Fibroblast of upper back skin (primary cell): Measurements from ENCODE around the gene C10orf90.

ENCODE experiments used
- DNase-seq: peaks from one replicate; pipeline ENCODE4 v3.0.0-alpha.2; 2013

Gene C10orf90

DNA sequence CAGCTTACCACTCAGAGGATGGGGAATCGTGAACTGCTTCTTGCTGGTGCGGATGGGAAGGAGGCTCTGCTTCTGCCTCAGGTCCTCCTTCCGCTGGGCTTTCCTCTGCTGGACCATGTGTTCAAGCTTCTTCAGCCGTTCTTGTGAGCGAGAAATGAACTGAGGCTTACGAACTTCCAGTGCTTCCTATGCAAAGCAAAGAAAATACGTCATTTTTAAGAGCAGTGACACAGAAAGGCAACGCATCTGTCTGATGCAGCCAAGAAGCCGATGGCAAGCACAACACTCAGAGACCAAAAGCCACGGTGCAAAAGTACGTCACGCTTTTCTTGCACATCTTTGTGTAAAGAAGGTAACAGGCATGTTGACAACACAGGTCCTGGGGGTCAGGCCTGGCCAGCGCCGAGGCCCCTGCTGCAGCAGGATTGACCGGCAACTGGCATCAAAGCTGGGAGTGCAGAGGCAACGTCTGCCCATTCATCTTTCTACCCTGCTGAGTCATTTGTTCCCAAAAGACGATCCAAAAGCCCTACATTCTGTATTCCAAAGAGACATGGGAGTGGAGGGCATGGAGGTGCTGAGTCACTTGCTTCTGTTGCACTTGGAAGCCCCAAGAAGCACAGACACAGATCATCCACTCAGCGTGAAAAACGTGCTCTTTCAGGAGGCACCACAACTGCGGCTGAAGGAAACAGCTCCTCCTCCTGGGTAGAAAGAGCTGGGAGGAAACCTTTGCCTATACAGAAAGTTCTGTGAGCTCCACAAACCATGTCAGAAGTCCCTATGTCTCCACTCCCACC lies 211.3 kb downstream of the C10orf90 start:
- peak; percentile 81 for DNase-seq

DNA sequence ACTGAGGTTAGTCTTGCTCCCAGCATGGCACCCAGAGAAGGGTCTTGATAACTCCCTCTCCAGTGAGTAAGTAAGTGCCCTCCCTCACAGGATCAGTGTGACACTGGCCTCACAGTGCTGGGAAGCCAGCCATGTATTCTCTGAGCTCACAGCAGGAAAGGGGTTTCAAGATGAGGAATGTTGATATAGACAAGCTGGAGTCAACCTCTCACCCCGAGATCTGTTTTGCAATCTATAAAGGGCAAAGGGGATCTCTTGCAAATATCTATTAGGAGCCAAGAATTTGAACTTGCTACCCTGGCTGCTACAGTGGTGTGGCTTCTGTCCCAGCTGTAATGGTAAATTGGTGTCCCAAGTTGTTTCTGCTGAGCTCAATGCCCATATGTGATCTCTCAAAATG lies 212.0 kb downstream of the C10orf90 start:
- DNase-seq: peak; percentile 65

DNA sequence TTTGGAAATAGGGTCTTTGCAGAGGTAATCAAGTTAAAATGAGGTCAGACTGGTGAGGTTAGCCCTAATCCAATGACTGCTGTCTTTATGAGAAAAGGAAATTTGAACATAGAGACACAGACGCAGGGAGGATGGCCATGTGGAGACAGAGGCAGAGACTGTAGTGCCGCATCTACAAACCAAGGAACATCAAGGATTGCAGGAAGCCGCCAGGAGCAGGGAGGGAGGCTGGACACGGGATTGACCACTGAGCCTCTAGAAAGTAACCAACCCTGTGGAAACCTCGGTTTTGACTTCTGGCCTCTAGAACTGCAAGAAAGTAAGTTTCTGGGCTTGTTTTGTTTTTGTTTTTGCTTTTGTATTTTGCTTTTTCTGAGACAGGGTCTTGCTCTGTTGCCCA lies 213.9 kb downstream of the C10orf90 start:
- DNase-seq: no peak

DNA sequence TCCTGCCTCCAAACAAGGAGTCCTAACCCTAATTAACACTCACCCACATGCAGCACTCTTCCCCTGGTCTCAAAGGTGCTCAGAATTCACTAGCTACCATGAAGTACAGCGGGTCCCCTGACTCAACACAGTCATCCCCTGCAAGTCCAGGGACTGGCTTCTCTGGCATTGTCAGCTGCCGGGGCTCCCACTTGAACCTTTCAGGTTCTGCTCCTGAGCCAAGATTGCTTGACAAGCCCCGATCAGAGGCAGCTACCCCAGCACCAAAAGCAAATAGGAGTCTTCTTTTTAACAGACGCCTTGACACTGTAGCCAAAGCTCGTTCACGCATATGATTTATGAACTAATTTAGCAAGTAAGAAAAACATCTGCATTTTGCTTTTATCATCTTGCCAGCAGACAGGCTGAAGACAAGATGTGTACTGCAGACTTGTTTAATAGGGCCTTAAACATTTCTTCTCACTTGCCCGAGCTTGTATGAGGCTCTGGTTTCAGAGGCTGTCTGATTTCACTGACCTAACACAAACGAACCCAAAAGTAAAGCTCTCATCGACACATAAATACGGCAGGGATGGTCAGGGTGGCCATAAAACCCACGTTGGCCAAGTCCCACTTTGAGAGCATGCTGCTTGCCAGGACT lies 214.6 kb downstream of the C10orf90 start:
- DNase-seq: no peak

DNA sequence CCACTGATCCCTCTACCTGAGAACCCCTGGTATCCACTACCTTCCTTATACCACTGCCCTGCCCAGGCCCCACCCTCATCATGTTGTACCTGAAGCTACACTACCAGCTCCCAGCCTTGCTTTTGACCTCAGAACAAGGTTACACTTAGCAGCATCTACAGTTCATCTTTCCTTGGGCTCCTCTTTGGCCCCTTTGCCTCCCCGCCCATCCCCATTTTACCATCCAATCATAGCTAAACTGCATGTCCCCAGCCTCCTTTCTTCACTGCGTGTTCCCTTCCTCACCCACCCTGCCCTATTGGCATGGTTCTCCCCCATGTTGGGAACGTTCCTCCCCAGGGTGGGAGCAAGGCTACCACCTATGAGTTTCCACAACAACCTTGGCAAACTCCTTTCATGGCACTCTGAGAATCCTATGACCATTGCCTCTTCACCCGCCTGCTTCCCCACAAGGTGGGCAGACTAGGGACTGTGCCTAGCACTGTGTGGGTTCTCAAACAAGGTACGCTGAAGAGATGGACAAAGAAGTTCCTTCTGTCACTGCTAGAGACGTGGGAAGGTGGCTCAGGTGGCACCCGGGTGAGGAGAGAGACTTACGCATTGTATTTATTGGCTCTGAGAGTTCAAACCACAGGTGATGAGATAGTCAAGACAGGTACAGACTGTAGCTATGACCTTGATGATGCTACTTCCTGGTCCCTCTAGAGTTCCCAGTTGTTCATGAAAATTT lies 215.3 kb downstream of the C10orf90 start:
- DNase-seq: no peak

DNA sequence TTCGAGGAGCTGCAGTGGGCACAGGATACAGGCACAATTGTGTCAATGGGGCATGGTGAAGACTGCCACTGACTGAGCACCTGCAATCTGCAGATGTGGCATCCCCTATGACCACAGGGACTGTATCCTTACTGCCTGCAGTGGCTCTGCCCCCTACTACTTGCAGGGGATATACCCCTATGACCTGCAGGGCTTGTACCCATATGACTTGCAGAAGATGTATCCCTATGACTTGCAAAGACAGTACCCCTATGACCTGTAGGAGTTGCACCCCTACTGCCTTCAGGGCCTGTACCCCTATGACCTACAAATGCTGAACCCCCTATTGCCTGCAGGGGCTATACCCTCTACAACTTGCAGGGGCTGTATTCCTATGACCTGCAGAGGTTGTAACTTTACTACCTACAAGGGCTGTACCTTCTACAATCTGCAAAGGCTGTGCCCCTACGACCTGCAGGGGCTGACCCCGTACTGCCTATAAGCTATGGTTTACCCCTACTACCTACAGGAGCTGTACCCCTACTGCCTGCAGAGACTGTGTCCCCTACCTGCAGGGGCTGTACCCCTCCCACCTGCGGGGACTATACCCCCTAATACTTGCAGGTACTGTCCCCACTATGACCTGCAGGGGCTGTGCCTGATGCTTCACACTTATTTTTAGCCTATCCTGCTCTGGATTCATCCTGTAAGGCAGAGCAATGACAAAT lies 216.3 kb downstream of the C10orf90 start:
- no peak for DNase-seq

DNA sequence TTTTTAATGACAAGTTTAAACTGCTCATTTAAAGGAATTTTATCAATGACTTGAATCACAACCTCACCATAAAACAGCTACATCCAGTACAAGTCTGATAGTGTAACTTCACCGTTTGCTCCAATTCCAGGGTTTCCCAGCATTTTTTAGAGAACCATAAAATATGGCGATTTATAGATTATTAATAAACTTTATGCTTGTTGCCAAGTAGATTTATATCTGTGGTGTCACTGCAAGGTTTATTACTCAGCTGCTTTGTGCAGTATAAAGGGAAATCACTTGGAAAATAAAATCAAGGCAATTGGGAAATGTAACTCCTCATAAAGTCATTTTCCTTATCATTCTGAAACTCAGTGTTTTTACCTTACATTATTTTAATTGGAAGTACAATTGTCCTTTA lies 218.2 kb downstream of the C10orf90 start:
- DNase-seq: no peak

DNA sequence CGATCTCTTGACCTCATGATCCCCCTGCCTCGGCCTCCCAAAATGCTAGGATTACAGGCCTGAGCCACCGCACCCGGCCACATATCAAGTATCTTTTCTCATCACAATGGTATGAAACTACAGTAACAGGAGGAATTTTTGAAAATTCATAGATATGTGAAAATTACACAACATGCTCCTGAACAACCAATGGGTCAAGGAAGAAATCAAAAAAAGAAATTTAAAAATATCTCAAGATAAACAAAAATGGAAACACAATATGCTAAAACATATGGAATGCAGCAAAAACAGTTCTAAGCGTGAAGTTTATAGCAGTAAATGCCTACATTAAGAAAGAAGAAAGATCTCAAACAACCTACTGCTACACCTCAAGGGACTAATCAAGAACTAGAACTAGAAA lies 222.4 kb downstream of the C10orf90 start:
- DNase-seq: no peak

DNA sequence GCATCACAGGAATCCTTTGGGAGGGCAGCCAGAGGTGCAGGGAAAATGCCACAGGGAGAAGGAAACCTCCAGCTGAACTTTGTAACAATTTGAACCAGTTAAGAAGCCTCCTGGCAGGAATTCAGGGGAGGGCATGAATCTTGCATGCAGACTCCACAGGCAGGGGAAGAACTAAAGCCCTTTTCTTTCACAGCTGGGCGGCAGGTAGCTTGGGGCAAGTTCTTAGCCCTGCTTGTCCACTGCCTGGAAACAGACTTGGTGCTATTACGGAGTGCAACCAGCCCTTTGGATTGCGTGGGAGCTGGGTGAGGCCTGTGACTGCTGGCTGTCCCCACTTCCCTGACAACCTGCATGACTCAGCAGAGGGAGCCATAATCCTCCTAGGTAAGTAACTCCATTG lies 230.6 kb downstream of the C10orf90 start:
- no peak for DNase-seq

DNA sequence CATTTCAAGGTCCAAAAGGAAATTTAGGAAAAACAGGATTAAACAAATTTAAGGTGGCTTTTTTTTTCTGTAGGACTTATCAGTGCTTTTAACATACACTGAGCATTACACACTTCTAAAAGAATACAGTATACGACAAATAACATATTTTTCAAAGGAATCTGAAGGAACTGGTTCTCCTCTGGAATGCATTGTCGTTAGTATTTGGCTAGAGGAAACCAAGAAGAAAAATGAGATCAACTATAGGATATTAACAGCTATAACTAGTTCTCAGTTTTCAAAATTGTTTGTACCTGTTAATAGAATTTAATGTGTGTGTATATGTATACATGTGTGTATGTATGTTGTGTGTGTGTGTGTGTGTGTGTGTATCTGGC lies 232.1 kb downstream of the C10orf90 start:
- DNase-seq: no peak

DNA sequence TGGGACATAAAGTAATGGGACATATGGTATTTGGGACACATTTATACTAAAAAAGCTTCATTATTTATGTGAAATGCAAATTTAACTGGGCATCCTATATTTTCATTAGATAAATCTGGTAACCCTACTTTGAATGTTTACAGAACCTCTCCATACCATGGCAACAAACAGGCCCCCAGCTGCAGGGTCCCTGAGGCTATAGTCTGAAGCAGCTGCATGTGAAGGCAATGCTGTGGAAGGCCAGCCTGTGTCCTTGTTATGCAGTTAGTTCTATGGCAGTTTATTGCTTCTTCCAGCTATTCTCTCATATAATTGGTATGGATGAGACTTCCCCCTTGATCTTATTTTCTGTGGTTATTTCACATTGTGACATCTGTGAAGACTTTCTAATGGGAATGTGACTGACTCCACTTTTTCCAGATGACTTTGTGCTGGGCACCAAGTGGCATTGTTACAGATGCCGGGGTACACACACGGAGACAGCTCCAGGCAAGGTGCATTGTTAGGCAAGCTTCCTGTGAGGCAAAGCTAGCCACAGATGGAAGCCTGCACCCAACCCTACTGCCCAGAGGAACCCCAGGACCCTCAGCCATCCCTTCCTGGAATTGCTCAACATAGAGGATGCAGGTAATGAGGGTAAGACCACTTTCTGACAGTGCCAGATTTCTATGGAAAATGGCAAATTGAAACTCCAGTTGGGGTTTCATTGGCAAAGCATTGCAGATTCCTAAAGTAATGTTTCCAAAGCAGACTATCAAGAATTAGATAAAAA lies 232.7 kb downstream of the C10orf90 start:
- no peak for DNase-seq

DNA sequence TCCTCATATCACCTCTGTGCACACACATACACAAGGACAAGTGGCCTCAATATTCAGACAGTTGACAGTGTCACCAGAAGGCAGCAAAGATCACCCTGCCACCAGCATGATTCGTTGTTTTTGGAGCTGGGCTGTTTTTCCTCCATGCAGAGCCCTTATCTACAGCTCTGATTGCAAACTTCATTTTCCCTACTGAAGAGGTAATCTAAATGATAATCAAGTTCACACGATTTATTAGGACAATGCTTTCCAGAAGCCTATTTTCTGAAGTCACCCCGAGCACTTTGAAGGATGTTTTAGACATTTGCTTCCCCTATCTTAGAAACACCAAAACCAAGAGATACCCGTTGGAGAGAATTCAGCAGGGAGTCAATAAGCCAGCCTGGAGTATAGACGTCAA lies 236.3 kb downstream of the C10orf90 start:
- DNase-seq: no peak

DNA sequence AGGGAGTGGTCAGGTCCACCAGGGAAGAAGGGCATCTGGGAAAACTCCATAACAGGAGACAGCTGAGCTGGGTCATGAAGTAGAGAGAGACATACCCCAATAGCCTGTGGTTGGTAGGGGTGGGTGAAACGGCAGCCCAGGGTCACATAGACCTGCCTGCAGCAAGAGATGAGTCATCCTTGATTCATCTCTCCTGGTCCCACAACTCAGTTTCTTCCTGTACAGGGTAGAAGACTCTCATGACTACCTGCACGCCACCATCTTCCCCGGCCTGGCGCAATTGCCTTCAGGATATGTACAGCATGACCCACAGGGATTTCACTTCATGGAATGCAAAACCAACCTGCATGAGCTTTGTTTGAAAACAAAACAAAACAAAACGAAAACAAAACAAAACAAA lies 237.1 kb downstream of the C10orf90 start:
- DNase-seq: peak; percentile 16

DNA sequence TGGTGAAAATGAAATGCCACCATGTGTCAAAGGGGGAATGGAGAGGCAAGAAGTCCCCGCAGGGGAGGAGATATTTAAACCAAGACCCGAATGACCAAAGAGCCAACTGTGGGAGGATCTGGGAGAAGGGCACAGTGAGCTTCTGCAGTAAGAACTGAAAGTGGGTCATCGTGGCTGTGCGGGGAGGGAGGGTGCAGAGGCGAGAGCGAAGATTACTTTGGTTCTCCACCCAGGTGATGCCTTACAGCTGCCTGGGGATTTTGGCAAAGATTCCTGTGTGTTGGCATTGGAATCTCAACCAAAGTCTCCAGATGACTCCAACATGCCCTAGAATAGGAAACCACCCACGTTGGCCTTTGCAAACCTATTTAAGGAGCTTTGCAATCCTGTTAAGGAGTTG lies 238.0 kb downstream of the C10orf90 start:
- no peak for DNase-seq

DNA sequence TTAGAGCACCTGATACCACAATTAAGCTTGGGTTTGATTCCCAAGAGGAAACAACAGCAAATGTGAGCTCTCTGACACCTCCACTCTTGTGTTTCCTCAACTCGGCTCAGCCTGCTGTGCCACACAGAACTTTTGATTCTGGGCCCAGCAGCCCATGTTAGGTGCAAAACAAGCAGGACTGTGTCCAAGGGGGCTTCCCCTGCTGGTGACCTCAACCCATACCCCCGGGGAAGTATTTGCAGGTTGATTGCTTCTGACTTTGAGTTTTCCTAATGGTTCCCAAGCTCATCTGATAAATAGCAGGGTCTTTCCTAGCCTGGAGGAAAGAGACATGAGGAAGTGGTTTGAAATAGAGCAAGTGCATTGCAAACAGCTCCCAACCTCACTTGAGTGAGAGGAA lies 238.7 kb downstream of the C10orf90 start:
- no peak for DNase-seq

DNA sequence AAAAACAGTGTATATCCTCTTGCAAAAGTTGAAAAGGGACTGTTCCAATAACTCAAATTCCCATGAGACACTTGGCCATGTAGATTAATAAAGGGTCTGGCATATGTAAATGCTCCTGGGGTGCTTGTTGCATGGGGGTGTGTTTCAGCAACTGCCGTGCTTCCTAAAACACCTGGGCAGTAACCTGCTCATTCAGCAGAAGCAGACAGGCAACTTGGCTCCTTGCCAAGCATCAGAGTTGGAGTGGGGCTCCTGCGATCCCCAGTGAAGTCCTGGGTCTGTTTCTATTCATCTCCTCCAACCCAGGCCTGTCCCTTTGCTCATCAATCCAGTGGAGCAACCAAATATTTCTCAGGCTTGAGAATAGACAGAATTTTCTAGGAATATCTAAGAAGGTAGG lies 240.0 kb downstream of the C10orf90 start:
- no peak for DNase-seq

DNA sequence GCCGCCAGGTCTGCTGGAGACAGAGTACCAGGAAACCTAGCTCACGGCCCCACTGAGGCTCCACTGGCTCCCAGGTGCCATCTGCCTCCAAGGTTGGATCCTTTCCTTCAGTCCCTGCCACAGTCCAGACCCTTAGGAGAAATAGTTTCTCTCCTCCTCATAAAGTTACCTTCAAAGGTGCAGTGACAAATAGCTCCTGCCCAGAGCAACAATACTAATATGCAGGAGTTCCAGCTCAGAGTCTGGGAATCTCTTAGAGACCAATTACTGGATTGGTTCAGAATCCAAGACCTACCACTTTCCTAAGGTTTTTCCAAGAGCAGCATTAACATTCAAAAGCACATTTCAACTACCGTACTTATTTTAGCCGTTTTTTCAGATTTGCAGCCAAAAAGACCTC lies 241.2 kb downstream of the C10orf90 start:
- DNase-seq: no peak

DNA sequence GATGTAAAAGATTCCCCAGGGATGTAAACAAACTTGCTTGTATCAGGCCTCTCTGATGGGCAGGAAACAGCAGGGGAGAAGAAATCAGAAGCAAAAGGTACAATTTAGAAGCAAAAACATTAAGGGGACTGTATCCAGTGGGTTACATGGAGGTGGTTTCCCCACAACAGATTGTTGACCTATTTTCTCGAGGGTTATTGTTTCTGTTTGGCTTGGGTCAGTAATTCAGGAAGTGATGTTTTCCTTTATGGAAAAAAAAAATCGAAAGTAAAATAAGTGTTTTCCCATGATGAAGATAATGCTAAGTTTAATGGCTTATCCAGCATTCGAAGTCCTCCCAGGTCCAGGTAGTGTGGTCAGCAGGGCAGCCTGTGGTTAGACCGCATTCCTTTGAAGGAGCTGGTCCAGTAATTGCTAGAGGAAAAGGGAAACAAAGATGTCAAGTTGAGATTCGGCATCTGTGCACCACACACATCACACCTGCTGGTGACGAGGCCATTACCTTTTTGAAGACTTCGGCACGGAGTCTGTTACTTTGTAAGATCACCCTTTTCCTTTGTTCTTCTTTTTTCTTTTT lies 244.9 kb downstream of the C10orf90 start:
- peak; percentile 20 for DNase-seq

DNA sequence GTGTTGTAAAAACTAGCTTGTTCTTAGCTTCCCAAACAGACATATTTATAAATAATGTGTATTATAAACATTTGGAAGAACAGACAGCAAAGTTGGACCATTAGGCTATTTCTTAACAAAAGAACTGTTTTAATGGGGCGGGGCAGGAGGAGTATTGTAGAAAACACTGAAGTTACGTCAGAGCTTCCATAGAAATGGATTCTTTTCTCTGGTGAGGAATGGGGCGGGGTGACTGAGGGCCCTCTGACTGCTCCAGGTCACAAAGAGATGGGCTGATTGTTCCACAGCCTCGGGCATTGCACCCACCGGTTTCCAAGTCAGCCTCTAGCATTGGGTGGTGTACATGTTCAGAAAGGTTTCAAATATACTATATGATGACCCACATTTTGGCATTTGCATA lies 245.5 kb downstream of the C10orf90 start:
- no peak for DNase-seq

DNA sequence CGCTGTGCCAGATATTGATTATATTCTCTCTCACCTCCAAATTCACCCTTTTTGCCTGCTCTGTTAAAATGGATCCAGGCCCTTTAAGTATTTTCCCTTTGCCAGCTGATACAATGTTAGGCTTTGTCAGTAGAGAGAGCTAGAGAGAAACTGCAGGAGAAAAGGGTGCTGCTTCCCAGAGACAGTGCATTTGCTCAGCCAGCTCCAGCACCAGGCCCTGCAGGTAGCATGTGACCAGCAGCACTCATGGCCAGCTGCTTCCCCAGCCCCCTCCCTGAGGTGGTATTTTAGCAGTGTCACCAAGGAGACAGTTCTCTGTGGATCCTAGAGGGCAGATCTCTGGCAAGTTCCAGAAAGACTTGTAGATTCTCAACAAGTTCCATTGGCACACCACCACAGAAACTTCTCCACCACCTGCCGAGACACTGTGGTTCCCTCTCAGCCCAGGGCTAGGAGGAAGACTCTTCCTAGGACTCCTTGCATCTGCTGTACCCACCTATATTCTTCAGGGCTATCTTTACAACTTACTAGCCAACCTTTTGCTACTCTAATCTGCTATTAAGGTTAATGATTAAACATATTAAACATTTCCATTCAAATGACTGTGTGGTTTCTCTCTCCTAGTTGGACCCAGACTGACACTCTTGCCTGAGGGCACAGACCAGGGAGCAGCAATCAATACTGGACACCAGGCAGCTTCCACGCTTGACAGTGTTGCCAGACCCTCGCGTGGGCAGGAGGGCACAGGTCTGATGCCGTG lies 246.6 kb downstream of the C10orf90 start:
- DNase-seq: no peak

DNA sequence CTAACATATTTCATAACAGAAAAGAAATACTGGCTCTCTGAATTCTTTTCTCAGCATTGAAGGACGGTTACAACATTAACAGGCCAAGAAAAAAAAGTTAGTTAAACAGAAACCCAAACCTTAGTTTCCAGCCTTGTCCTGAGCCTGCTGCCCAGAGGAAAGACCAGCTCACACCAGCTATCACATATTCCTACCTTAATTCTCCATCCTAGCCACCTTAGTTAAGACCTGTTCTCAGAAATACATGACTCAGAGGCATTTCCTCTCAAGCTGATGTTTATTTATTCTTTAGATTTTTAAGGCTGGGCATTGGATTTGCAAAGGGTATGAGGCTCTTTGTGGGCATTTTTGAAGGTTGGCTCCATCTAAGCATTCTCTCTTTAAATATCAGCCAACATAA lies 247.9 kb downstream of the C10orf90 start:
- peak; percentile 28 for DNase-seq
